ENCODE data around the gene HDAC4.

The HDAC4 gene

DNA sequence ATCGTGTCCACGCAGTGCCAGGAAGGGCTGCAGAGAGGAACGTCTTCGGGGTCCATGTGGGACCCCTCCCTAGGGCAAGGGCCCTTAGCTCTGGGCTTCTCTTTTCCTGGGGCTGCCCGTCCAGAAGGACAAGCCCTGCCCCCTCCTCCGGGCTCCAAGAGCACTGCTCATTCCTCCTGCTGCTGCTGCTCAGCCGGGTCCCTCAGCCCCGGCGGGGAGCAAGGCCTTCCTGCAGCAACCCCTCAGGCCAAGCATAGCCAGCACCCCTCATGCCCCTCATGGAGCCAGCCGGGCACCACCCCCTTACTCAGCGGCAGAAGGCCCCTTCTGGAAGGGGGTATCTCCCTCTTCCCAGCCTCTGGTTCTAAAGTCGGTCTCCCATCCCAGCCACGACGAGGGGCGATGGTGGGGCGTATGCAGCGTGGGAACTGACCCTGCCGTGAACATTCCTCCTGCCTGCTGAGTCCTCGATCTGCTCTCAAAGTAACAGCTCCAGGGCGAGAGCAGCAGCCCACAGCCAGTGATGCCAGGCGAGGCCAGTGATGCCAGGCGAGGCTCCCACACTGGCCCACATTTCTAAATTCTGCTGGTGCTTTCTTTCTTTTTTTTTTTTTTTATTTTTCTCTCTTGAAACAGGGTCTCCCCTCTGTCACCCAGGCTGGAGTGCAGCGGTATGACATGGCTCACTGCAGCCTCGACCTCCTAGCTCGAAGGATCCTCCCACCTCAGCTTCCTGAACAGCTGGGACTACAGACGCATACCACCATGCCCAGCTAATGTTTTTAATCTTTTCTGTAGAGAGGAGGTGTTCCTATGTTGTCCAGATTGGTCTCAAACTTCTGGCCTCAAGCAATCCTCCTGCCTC is 99.7 kb downstream of the HDAC4 start:
- H3K4me1 ChIP-seq (ENCODE audit: insufficient read depth, low read length): peaks cover 25% of the 10 kb centered on the region

DNA sequence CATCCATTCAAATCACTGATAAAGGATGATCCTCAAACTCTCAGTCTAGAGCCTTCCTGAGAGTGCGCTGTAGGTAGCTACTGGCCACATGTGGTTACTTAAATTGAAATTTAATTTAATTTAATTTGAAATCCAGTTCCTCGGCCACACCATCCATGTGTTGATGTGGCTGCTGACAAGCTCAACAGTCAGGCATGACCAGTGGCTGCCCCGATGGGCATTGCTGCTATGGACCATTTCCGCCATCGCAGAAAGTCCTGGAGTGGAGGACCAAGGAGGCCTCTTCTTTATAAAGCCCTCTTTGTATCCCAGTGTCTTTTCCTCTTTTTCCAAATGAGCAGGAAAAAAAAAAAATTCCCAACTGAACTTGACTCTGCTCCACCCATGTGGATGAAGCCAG is 100.6 kb downstream of the HDAC4 start:
- Histone ChIP-seq H3K9me3 (ENCODE audit: insufficient read depth, low read depth, low read length) (no peaks in the 10 kb centered on the region), H3K4me1 (ENCODE audit: insufficient read depth, low read length) (peaks cover 34% of the 10 kb centered on the region)
- 98% methylated on average over 5 of the region's 5 CpGs for WGBS

More for the DNA sequence above, 99.7 kb downstream of the HDAC4 start:
- WGBS: 88% methylated on average over 26 of the region's 26 CpGs
- Histone ChIP-seq H3K36me3 (ENCODE audit: insufficient read depth, low read length) (no peaks in the 10 kb centered on the region), H3K27ac (ENCODE audit: low read depth, low read length) (no peak overlapping the region), H3K27me3 (ENCODE audit: insufficient read depth, low read length) (no peaks in the 10 kb centered on the region), H3K9ac (ENCODE audit: low read depth, low read length) (no peak overlapping the region), H3K4me3 (ENCODE audit: low read length) (no peak overlapping the region), H3K9me3 (ENCODE audit: insufficient read depth, low read depth, low read length) (no peaks in the 10 kb centered on the region)

DNA sequence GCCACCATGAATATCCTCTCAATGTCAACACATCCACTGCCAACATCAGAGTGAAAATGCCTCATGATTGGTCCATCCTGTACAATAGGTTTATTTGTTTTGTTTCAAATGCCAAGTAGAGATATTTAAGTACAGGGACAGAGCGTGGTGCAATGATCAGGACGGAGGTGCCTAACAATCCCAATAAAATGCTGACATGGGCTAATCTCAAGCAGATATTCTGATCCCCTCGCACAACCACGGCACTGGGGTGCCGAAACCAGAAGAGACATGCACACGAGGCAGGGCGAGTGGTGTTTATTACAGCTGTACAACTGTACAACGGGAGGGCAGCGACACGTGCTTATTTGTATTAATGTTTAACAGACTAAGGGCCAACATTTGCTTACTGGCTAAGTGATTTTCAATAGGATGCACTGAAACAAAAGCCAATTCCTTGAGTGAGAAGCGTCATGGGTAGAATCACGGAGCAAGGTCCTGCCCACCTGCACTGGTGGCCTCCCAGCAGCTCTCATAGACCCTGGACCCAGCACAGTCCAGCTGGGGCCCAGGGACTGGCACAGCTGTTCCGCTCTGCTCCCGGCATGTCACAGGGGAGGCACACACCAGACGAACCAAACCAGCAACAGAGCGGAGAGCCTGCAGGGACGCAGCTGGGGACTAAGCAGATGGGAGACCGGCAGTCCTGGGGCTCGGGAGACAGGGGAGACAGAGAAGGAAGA is 101.4 kb downstream of the HDAC4 start:
- no peaks in the 10 kb centered on the region for H3K36me3 ChIP-seq (ENCODE audit: insufficient read depth, low read length)
- 97% methylated on average over 19 of the region's 19 CpGs for WGBS
- H3K9me3 ChIP-seq (ENCODE audit: insufficient read depth, low read depth, low read length): no peaks in the 10 kb centered on the region
- no peak overlapping the region for H3K27ac ChIP-seq (ENCODE audit: low read depth, low read length)
- H3K27me3 ChIP-seq (ENCODE audit: insufficient read depth, low read length): no peaks in the 10 kb centered on the region
- H3K9ac ChIP-seq (ENCODE audit: low read depth, low read length): no peak overlapping the region
- H3K4me3 ChIP-seq (ENCODE audit: low read length): no peak overlapping the region
- H3K4me1 ChIP-seq (ENCODE audit: insufficient read depth, low read length): peaks cover 32% of the 10 kb centered on the region

More for the DNA sequence above, 100.6 kb downstream of the HDAC4 start:
- Histone ChIP-seq H3K36me3 (ENCODE audit: insufficient read depth, low read length) (no peaks in the 10 kb centered on the region), H3K27ac (ENCODE audit: low read depth, low read length) (no peak overlapping the region), H3K4me3 (ENCODE audit: low read length) (no peak overlapping the region), H3K9ac (ENCODE audit: low read depth, low read length) (no peak overlapping the region), H3K27me3 (ENCODE audit: insufficient read depth, low read length) (no peaks in the 10 kb centered on the region)

DNA sequence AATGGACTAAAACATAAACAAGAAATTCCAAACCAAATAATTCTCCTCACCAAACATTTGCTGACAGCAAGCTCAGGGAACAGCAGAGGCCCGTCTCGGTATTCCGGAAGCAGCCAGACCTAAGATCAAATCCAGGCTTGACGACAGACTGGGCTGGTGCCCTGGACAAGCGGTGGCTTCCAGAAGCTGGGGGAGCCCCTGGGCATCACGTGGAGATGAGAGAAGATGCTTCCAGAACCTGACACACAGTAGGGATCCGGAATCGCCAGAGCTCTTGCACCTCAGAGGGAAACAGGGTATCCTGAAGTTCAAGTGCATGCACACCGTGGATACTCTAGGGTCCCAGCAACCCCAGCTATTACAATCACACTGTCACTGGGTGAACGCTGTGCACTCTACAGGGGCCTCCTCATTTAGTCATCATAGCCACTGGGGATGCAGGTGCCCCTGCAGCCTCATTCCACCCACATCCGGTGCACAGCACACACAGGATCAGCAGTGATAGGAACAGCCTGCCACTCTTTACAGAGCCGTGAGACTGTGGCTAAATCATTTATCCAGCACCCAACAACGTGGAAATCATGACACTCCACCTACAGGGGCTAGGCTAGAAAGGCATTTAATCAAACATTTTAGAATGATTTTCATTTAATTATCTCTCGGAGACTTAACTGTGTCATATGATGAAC is 102.6 kb downstream of the HDAC4 start:
- Histone ChIP-seq H3K9me3 (ENCODE audit: insufficient read depth, low read depth, low read length) (no peaks in the 10 kb centered on the region), H3K9ac (ENCODE audit: low read depth, low read length) (no peak overlapping the region), H3K4me1 (ENCODE audit: insufficient read depth, low read length) (peaks cover 39% of the 10 kb centered on the region), H3K36me3 (ENCODE audit: insufficient read depth, low read length) (no peaks in the 10 kb centered on the region), H3K4me3 (ENCODE audit: low read length) (no peak overlapping the region), H3K27me3 (ENCODE audit: insufficient read depth, low read length) (no peaks in the 10 kb centered on the region), H3K27ac (ENCODE audit: low read depth, low read length) (no peak overlapping the region)
- 97% methylated on average over 14 of the region's 14 CpGs for WGBS

DNA sequence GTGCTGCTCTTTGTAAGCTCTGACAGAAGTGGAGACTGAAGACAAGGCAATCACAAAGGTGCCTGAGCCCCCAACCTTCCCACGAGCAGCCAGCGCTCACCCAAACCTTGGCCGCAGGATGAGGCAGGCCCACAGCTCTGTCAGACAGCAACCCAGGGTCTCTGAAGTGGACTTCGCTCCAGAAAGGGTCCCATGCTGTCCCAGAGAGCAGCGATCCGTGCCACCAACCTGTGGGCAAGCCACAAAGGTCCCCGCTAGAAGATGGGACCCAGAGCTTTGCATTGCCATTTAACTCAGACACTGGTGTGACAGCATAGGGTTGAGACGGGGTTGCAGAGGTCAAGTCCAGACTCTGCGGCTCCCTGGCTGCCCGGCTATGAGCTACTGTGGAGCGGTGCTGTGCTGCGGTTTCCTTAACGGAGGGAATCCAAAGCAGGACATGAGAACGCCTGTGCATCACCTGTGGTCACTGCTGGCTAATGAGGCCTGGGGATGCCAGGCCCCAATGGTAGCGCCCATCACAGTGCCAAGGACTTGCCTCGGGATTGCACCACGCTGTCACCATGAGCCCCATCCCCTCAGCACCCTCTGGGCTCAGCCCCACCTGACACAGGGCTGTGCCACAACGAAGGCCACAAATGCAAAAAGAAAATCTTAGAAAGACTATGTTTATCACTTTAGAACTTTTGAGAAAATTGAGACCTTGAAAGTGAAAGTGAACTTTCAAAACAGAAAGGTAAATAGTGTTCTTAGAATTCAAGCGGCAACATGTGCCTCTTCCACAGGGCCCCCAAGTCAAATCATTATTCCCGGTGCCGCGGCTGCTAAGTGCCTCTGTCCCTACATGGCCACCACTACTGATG is 103.4 kb downstream of the HDAC4 start:
- H3K4me3 ChIP-seq (ENCODE audit: low read length): no peak overlapping the region
- no peak overlapping the region for H3K9ac ChIP-seq (ENCODE audit: low read depth, low read length)

DNA sequence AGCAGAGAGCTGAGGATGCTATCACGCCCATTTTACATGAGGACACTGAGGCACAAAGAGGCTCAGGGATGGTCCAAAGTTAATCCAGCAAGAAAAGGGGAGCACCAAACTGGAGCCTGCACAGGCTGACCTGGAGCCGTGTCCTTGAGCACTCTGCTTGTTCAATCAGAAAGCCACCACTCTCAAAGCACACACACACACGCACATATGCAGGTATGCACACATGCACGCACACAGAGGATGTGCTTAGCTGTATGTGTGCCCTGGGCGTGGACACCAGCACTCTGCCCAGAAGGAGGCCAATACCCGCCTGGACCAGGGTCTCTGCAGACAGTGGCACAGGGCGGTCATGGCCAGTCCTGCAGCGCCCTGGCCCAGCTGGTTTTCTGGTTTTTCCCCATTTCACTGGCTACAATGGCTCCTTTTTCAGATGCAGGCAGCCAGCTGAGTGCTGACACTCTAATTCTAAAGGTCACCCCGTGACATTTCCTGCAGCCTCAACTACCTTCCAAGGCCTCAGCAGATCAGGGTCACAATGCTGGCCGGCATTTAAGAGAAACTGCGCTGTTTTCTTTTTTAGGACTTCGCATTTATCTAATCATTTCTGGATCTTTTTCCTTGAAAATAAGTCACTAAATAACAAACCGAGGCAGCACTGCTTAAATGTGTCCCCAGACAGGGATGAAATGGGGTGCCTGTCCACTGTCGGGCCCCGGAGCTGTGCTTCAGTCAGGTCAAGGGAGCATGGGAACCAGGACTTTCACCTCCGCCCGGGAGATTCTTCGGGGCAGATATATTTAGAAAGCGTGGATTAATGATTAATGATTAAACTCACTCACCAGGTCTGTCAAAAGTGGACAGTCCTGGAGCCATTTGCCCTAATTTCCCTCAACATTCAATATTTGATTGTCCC is 104.5 kb downstream of the HDAC4 start:
- no peaks in the 10 kb centered on the region for H3K9me3 ChIP-seq (ENCODE audit: insufficient read depth, low read depth, low read length)
- WGBS: 84% methylated on average over 19 of the region's 19 CpGs
- no peak overlapping the region for H3K4me3 ChIP-seq (ENCODE audit: low read length)
- peak overlapping the region; percentile 72 for H3K27ac ChIP-seq (ENCODE audit: low read depth, low read length)
- H3K36me3 ChIP-seq (ENCODE audit: insufficient read depth, low read length): no peaks in the 10 kb centered on the region
- H3K4me1 ChIP-seq (ENCODE audit: insufficient read depth, low read length): peaks cover 53% of the 10 kb centered on the region
- H3K9ac ChIP-seq (ENCODE audit: low read depth, low read length): peak overlapping the region; percentile 16
- H3K27me3 ChIP-seq (ENCODE audit: insufficient read depth, low read length): no peaks in the 10 kb centered on the region

More for the DNA sequence above, 103.4 kb downstream of the HDAC4 start:
- Histone ChIP-seq H3K4me1 (ENCODE audit: insufficient read depth, low read length) (peaks cover 47% of the 10 kb centered on the region), H3K27ac (ENCODE audit: low read depth, low read length) (no peak overlapping the region), H3K27me3 (ENCODE audit: insufficient read depth, low read length) (no peaks in the 10 kb centered on the region), H3K36me3 (ENCODE audit: insufficient read depth, low read length) (no peaks in the 10 kb centered on the region), H3K9me3 (ENCODE audit: insufficient read depth, low read depth, low read length) (no peaks in the 10 kb centered on the region)
- 94% methylated on average over 22 of the region's 22 CpGs for WGBS

DNA sequence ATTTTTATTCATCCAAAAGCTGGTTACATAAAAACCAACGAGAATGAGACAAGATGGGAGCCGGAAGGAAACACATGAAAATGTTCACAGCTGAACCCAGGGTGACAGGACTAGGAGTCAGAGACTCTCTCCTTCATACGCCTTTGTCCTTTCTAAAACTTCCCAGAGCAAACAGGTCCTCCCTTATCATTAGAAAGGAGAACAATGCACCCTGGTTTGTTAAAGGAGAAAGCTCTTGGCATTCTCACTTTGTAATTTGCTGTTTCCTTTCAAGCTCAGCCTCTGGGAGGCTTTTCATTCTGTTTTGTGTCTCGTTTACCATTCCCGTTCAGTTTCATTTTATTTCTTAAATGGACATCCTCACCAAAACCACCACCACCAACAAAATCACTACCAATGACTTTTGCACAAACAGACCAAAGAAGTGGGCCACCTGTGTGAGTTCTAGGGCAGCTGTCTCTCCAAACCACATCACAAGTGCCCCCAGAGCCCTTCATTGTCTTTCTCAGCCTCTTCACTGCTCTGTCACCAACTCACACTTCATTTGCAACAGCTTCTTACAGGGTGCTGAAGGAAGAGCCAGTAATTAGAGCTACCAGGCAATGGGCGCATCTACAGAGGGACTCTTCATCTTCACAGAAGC is 105.3 kb downstream of the HDAC4 start:
- peak overlapping the region; percentile 72 for H3K27ac ChIP-seq (ENCODE audit: low read depth, low read length)
- H3K36me3 ChIP-seq (ENCODE audit: insufficient read depth, low read length): no peaks in the 10 kb centered on the region
- peaks cover 55% of the 10 kb centered on the region for H3K4me1 ChIP-seq (ENCODE audit: insufficient read depth, low read length)
- no peak overlapping the region for H3K4me3 ChIP-seq (ENCODE audit: low read length)
- H3K9ac ChIP-seq (ENCODE audit: low read depth, low read length): peak overlapping the region; percentile 16
- whole genome bisulfite sequencing: 54% methylated on average over 6 of the region's 6 CpGs
- H3K27me3 ChIP-seq (ENCODE audit: insufficient read depth, low read length): no peaks in the 10 kb centered on the region
- H3K9me3 ChIP-seq (ENCODE audit: insufficient read depth, low read depth, low read length): no peaks in the 10 kb centered on the region

DNA sequence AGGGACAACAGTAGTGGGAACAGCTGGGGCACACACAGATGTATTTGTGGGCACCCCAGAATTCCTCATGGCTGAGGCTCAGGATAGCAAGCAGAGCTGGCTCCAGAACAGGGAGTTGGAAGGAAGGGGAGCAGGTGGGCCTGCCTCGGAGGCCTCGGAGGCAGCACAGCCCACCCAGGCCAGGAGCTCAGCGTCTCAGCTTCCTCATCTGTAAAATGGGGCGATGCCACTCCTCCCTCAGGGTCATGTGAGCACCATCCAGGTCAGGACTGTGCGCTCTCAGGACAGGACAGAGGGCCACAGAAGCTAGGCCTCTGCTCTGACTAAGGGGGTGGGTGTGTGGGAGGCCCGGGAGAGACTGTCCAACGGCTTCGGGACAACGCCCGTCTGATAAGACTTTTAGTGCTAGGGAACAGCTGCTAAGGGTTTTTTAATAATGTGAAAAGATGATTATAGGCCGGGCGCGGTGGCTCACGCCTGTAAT is 106.2 kb downstream of the HDAC4 start:
- no peaks in the 10 kb centered on the region for H3K36me3 ChIP-seq (ENCODE audit: insufficient read depth, low read length)
- 95% methylated on average over 10 of the region's 14 CpGs for WGBS
- no peaks in the 10 kb centered on the region for H3K9me3 ChIP-seq (ENCODE audit: insufficient read depth, low read depth, low read length)
- H3K27me3 ChIP-seq (ENCODE audit: insufficient read depth, low read length): no peaks in the 10 kb centered on the region
- peak overlapping the region; percentile 24 for H3K27ac ChIP-seq (ENCODE audit: low read depth, low read length)
- H3K9ac ChIP-seq (ENCODE audit: low read depth, low read length): no peak overlapping the region
- no peak overlapping the region for H3K4me3 ChIP-seq (ENCODE audit: low read length)
- peaks cover 62% of the 10 kb centered on the region for H3K4me1 ChIP-seq (ENCODE audit: insufficient read depth, low read length)

DNA sequence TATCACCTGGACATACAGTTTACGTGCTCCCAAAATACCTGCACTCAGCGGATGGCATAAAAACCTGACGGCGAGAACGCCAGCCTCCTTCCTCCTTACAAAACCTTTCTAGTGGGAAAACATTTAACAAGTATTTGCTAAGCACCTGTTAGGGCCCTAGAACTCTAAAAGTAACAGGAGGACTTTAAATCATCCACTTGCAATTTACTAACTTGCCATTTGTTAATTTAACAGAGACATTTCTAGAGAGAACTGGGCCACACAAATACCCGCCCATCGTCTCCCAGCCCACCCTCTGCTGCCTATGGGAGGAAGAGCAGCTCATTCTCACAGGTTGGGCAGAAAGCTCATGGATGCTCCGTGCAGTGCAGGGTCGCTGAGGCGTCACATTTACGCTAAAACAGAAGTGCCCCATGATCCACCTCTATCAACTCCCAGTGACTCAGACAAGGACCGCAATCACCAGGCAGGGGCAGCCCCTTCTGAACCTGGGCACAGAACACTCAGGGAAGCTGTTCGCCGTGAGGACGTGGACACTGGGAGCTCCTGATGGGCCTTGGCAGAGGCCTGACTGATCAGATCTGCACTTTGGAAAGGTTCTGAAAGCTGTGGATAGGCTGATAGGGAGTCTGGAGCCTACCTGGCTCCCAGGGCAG is 106.9 kb downstream of the HDAC4 start:
- Histone ChIP-seq H3K27ac (ENCODE audit: low read depth, low read length) (peak overlapping the region; percentile 24; the same call in 1 of the 2 replicates), H3K36me3 (ENCODE audit: insufficient read depth, low read length) (no peaks in the 10 kb centered on the region), H3K4me3 (ENCODE audit: low read length) (no peak overlapping the region), H3K9me3 (ENCODE audit: insufficient read depth, low read depth, low read length) (no peaks in the 10 kb centered on the region), H3K9ac (ENCODE audit: low read depth, low read length) (no peak overlapping the region), H3K27me3 (ENCODE audit: insufficient read depth, low read length) (no peaks in the 10 kb centered on the region), H3K4me1 (ENCODE audit: insufficient read depth, low read length) (peaks cover 67% of the 10 kb centered on the region)
- WGBS: 91% methylated on average over 15 of the region's 15 CpGs
